LNCaP clone FGC (cell line): Measurements from ENCODE around the gene RUVBL1.
A peak's percentile ranks its signal among the peaks of the same experiment; 100 is the strongest.

ENCODE experiments used
- DNase-seq: peaks from one replicate; pipeline ENCODE4 v3.0.0-alpha.2; 2011; ENCODE audit warnings: low read depth
- H3K4me3 ChIP-seq: 2 replicates; pipeline ENCODE4 v1.5.1; 2011; ENCODE audit warnings: mild to moderate bottlenecking, low read depth, low read length, control low read depth
- TF ChIP-seq, protein P1 (sequence below): IDR thresholded peaks from 2 replicates; pipeline ENCODE4 v1.5.1; 2012; ENCODE audit warnings: mild to moderate bottlenecking; ENCODE audit not compliant: control insufficient read depth, insufficient read depth; ENCODE audit errors: extremely low read depth

RUVBL1 gene

DNA sequence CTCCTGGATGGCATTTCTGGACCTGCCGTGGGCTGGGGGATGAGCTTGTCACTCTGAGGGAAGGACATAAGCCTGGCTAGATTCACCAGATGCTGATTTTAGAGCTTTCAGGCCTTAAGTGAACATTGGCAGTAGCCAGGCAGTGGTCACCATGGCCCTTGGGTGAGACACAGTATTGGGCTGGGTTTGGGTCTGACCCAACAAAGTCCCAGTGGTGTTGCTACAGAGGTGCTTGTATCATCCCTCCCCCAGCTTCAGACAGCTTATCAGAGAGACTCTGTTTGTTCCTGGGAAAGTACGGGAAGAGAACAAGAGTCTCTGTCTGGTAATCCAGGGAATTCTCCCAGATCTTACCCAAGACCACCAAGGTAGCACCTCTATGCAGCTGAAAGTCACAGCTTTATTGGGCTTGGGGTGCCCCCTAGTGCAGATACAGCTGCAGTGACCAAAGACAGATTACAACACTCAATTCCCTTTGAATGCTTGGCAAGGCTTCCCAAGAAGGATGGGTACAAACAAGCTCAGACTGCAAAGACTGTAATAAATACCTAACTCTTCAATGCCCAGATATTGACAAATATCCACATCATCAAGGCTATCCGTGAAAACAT is 9.8 kb upstream of the RUVBL1 start:
- TF ChIP-seq, protein P1, sequence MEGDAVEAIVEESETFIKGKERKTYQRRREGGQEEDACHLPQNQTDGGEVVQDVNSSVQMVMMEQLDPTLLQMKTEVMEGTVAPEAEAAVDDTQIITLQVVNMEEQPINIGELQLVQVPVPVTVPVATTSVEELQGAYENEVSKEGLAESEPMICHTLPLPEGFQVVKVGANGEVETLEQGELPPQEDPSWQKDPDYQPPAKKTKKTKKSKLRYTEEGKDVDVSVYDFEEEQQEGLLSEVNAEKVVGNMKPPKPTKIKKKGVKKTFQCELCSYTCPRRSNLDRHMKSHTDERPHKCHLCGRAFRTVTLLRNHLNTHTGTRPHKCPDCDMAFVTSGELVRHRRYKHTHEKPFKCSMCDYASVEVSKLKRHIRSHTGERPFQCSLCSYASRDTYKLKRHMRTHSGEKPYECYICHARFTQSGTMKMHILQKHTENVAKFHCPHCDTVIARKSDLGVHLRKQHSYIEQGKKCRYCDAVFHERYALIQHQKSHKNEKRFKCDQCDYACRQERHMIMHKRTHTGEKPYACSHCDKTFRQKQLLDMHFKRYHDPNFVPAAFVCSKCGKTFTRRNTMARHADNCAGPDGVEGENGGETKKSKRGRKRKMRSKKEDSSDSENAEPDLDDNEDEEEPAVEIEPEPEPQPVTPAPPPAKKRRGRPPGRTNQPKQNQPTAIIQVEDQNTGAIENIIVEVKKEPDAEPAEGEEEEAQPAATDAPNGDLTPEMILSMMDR: peak; percentile 72
- no peak overlapping the region for H3K4me3 ChIP-seq
- DNase-seq: peak; percentile 7

DNA sequence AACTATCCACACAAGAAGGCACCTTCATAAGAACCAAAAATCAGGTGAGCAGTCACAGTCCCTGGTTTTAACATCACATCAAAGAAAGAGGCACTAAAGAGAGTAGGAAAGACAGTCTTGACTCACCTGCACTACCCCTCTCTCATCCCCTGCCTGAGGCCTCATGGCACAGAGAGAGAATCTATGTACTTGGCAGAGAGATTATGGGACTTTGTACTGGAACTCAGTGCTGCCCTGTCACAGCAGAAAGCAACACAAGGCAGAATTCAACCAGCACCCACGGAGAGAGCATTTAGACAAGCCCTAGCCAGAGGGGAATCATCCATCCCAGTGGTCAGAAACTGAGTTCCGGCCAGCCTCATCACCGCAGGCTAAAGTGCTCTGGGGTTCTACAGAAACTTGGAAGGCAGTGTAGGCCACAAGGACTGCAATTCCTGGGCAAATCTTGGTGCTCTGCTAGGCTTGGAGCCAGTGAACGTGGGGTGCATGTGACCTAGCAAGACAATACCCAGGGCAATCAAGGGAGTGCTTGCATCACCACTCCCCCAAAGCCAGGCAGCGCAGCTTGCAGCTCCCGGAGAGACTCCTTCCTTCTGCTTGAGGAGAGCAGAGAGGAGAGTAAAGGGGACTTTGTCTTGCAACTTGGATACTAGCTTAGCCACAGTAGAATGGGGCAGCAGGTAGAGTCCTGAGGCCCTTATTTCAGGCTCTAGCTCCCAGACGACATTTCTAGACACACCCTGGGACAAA is 8.5 kb upstream of the RUVBL1 start:
- DNase-seq: no peak
- H3K4me3 ChIP-seq: no peak overlapping the region
- TF ChIP-seq, protein P1: no peak

DNA sequence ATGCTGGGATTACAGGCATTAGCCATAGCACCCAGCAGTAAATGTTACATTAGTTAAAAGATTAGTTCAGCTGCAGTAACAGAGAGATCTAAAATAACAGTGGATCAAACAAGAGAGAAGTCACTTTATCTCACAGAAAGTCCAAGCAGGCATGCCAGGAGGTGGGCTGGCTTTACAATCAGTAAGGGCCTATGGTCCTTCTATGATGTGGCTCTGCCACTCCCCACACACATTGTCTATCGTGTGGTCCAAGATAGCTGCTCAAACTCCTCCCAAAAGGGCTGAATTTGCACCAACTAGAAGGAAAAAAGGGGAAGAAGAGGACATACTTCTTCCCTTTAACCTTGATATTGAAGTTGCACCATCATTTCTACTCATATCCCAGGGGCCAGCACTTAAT is 4.6 kb upstream of the RUVBL1 start:
- H3K4me3 ChIP-seq: no peak overlapping the region
- TF ChIP-seq, protein P1: no peak
- DNase-seq: no peak

DNA sequence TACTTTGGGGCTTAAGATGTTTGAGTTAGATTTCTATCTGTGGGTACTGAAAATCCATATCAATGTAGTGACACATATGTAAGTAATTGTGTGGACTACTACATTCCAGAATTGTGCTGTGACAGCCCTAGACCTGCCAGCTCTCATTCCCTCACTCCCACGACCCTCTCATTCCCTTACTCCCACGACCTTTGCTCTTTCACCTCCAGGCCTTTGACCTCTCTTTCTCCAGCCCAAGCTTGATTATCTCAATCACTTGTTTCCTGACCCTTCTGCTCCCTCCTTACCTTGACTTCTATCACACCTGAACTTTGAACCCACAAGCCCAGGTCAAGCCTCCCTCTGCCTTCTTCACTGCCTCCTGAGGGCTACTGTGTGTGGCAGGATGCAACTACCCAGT is 3.6 kb upstream of the RUVBL1 start:
- peak; percentile 36 for DNase-seq
- TF ChIP-seq, protein P1: no peak
- H3K4me3 ChIP-seq: no peak overlapping the region

DNA sequence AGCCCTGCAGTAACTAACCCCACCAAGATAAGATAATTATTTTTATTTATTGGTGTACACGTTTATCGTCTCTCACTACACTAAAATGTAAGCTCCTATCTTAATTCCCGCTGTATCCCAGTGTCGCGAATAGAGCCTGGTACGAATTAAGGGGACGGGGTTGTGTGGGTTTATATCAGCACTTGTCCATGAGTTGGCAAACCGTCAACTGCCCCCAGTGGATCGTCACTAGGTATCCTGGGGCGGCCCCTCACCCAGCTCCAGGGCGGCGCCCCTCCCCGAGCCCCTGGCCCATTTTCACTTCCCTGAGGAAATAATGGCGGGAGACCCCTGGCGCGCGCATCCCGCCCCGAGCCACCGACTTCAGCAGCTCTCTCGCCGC is 465 bp downstream of the RUVBL1 start:
- TF ChIP-seq, protein P1: no peak
- no peak for DNase-seq
- H3K4me3 ChIP-seq: peak overlapping the region; percentile 73

DNA sequence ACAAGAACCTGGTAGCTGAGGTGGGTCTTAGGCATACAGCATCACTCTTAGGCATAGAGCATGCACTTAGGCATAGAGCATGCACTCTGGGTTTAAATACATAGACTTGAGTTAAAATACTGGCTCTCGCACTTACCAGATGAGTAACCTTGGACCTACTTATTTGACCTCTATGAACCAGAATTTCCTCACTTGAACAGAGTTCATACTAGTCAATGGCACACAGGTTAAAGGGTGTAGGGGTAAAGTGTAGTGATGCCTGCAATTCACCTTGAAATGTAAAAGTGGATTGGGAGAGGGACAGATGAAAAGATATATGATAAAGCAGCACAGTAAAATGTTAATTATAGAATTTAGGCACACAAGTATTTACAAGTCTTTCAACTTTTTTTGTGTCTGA is 1.6 kb downstream of the RUVBL1 start:
- no peak for DNase-seq
- TF ChIP-seq, protein P1: no peak
- H3K4me3 ChIP-seq: peak overlapping the region; percentile 73
